ENCODE measurements around the gene RAB11FIP4. TPM values are rescaled to one million over a fixed set of nuclear protein-coding genes. Genes with fewer than 3 reads are reported as not detected.

RAB11FIP4 gene
- total and polyA plus RNA-seq, 2 experiments from 2014 or later, result 0.22 to 0.40 TPM

DNA sequence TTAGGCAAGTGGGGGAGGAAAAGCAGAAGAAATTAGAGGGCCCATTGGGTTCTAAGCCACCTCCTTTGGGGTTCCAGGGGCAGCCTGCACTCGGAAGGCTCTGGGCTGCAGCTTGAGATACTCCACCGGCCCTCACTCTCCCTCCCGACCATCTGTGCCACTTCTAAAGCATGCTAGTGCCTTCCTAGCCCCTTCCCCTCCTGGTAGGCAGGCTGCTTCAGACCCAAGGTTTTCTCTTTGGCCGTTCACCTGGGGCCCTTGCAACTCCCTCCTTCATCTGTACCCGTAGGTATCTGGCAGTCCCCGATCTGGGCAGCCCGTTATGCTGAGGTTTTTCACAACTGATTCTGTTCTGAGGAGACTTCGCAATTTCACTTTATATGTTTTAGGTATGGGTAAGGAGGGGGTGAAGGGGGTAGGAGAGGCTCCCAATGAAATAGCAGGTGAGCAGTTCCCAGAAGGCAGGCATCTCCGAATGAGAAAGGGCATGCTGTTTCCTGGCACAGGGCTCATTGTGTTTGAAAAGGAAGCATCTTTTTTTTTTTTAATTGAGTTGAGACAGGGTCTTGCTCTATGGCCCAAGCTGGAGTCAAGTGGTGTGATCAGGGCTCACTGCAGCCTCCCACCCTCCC, 98.7 kb downstream of the RAB11FIP4 start:
- no peak overlapping the region for H2AFZ ChIP-seq
- H3K9me2 ChIP-seq (ENCODE audit: insufficient read depth), result no peaks in the 10 kb centered on the region
- no peaks in the 10 kb centered on the region for H4K20me1 ChIP-seq (ENCODE audit: insufficient read depth)
- no peaks in the 10 kb centered on the region for H3F3A ChIP-seq (ENCODE audit: insufficient read depth)
- TF ChIP-seq EZH2phosphoT487 (IDR thresholded peaks at IDR 0.05; ENCODE audit: insufficient read depth, low read depth) (no peak), EZH2 (IDR thresholded peaks at IDR 0.05; ENCODE audit: insufficient read depth, poor library complexity, severe bottlenecking) (no peak)
- H3K9ac ChIP-seq, result no peak overlapping the region
- H3K79me2 ChIP-seq (ENCODE audit: insufficient read depth), result no peaks in the 10 kb centered on the region
- no peak overlapping the region for H3K4me2 ChIP-seq (ENCODE audit: unreplicated experiment)
- H3K4me3 ChIP-seq, result no peak overlapping the region
- in situ Hi-C loops (cut with MboI), result no loop called here
- H3K27ac ChIP-seq, result no peak overlapping the region
- no peaks in the 10 kb centered on the region for H3K36me3 ChIP-seq (ENCODE audit: low read depth)
- no peak for DNase-seq
- no peaks in the 10 kb centered on the region for H3K9me3 ChIP-seq (ENCODE audit: low read depth)
- 87 to 89% methylated on average over 9 of the region's 9 CpGs for WGBS, 2 experiments (ENCODE audit: low coverage in 1 of 2, low lambda C conversion rate in 2 of 2, missing lambda C conversion rate in 2 of 2)
- H3K4me1 ChIP-seq (ENCODE audit: insufficient read depth), result no peaks in the 10 kb centered on the region
- peaks cover 51% of the 10 kb centered on the region for H3K27me3 ChIP-seq (replicated peaks; ENCODE audit: insufficient read depth)

DNA sequence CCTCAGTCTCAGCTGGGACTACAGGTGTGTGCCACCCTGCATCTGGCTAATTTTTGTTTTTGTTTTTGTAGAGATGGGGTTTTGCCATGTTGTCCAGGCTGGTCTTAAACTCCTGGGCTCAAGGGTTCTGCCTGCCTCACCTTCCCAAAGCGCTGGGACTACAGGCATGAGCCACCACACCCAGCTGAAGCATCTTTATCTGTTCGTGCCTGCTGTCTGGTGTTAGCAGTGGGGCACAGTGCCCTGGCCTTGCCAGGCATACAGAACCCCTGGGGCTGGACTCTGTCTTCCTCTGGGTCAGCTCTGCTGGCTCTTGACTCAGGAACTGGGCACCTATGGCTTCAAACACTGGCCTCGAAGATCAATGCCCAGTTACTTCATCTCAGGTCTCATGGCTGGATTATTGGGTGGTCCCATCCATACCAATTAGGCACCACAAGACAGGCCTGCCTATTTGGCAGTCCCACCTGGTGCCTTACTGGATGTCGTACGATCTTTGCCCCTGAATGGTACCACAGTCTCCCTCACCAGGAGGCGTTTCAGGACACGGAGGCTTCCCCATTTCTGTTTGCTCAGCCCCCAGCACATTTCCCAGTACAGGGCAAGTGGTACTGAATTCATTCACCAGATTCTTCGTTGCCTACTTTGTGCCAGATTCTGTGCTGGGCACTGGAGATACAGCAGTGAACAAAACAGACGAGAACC, 99.3 kb downstream of the RAB11FIP4 start:
- Histone ChIP-seq H3K9me2 (ENCODE audit: insufficient read depth) (no peaks in the 10 kb centered on the region), H3K4me1 (ENCODE audit: insufficient read depth) (no peaks in the 10 kb centered on the region), H3K4me2 (ENCODE audit: unreplicated experiment) (no peak overlapping the region), H3K9ac (no peak overlapping the region), H3F3A (ENCODE audit: insufficient read depth) (no peaks in the 10 kb centered on the region), H3K36me3 (ENCODE audit: low read depth) (no peaks in the 10 kb centered on the region), H3K9me3 (ENCODE audit: low read depth) (no peaks in the 10 kb centered on the region), H3K4me3 (no peak overlapping the region), H2AFZ (no peak overlapping the region), H3K79me2 (ENCODE audit: insufficient read depth) (no peaks in the 10 kb centered on the region), H3K27ac (no peak overlapping the region), H3K27me3 (replicated peaks; ENCODE audit: insufficient read depth) (peaks cover 44% of the 10 kb centered on the region), H4K20me1 (ENCODE audit: insufficient read depth) (no peaks in the 10 kb centered on the region)
- WGBS, 2 experiments (ENCODE audit: low coverage in 1 of 2, low lambda C conversion rate in 2 of 2, missing lambda C conversion rate in 2 of 2), result 66 to 78% methylated on average over 9 of the region's 9 CpGs
- DNase-seq, result no peak
- in situ Hi-C loops (cut with MboI), result no loop called here
- TF ChIP-seq EZH2 (IDR thresholded peaks at IDR 0.05; ENCODE audit: insufficient read depth, poor library complexity, severe bottlenecking), result no peak

DNA sequence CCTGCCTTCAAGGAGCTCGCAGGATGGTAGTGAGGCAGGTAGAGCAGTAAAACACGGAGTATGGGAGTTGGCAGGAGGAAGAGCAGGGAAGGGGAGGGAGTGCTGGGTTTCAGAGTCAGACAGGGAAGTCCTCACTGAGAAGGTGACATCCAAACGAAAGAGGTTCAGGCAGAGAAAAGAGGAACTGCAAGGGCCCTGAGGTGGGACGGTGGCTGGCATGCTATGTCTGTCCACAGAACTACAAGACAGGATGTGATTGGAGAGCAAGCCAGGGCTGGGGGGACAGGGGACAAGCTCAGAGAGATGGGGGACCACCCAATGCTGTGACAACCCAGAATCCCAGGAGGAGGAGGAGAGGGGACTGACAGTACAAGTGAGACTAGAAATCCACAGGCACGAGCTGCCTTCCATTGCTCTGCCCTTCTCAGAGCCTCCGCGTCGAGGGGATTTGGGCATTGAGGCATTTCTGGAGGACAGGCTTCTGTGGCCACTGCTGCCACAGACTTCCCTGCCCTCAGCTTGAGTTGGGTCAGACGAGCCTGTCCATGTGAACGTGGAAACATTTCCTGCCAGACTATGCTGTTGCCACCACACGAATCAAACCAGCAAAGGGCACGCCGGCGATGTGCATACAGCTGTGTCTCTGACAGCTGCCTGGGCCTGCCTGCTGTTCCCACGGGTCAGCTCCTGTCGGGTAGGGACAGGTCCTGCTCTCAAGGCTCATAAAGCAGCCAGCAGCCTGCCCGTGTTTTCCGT, 100.1 kb downstream of the RAB11FIP4 start:
- in situ Hi-C loops (cut with MboI), result no loop called here
- Histone ChIP-seq H4K20me1 (ENCODE audit: insufficient read depth) (no peaks in the 10 kb centered on the region), H3K9me2 (ENCODE audit: insufficient read depth) (no peaks in the 10 kb centered on the region), H3K4me2 (ENCODE audit: unreplicated experiment) (no peak overlapping the region), H3K79me2 (ENCODE audit: insufficient read depth) (no peaks in the 10 kb centered on the region), H3K27me3 (replicated peaks; ENCODE audit: insufficient read depth) (peaks cover 42% of the 10 kb centered on the region), H3K27ac (no peak overlapping the region), H3K9ac (no peak overlapping the region), H3K4me1 (ENCODE audit: insufficient read depth) (no peaks in the 10 kb centered on the region), H3K36me3 (ENCODE audit: low read depth) (no peaks in the 10 kb centered on the region), H3F3A (ENCODE audit: insufficient read depth) (no peaks in the 10 kb centered on the region), H3K9me3 (ENCODE audit: low read depth) (no peaks in the 10 kb centered on the region), H3K4me3 (no peak overlapping the region), H2AFZ (no peak overlapping the region)
- TF ChIP-seq EZH2 (IDR thresholded peaks at IDR 0.05; ENCODE audit: insufficient read depth, poor library complexity, severe bottlenecking), result no peak
- no peak for TF ChIP-seq EZH2phosphoT487 (IDR thresholded peaks at IDR 0.05; ENCODE audit: insufficient read depth, low read depth)
- DNase-seq, result no peak
- 70 to 74% methylated on average over 17 to 18 of the region's 18 CpGs for WGBS, 2 experiments (ENCODE audit: low coverage in 1 of 2, low lambda C conversion rate in 2 of 2, missing lambda C conversion rate in 2 of 2)

DNA sequence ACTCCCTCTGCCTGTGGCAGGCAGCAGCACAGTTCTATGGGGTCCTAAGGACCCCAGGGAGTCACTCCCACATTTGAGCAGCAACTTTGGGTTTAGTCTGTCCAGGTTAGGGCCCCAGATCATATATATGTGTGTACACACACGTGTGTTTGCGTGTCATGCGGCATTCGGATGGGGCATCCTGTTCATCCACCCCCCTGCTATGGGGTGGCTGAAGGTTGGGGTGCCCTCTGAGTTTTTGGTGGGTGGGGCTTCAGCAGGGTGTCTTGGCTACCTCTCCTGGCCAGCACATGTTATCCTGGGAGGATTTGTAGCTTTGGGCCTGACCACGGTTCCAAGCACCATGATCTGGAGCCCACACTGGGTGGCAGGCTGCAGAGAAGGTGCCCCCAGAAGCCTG, 100.7 kb downstream of the RAB11FIP4 start:
- Histone ChIP-seq H3K36me3 (ENCODE audit: low read depth) (no peaks in the 10 kb centered on the region), H3K27me3 (replicated peaks; ENCODE audit: insufficient read depth) (peaks cover 39% of the 10 kb centered on the region), H3K4me2 (ENCODE audit: unreplicated experiment) (no peak overlapping the region), H3K79me2 (ENCODE audit: insufficient read depth) (no peaks in the 10 kb centered on the region), H4K20me1 (ENCODE audit: insufficient read depth) (no peaks in the 10 kb centered on the region), H3K9ac (no peak overlapping the region), H3K9me2 (ENCODE audit: insufficient read depth) (no peaks in the 10 kb centered on the region), H3F3A (ENCODE audit: insufficient read depth) (no peaks in the 10 kb centered on the region), H2AFZ (no peak overlapping the region), H3K27ac (no peak overlapping the region), H3K4me3 (no peak overlapping the region), H3K4me1 (ENCODE audit: insufficient read depth) (no peaks in the 10 kb centered on the region), H3K9me3 (ENCODE audit: low read depth) (no peaks in the 10 kb centered on the region)
- in situ Hi-C loops (cut with MboI), result no loop called here
- WGBS, 2 experiments (ENCODE audit: low coverage in 1 of 2, low lambda C conversion rate in 2 of 2, missing lambda C conversion rate in 2 of 2), result 91 to 93% methylated on average over 5 of the region's 5 CpGs
- TF ChIP-seq EZH2phosphoT487 (IDR thresholded peaks at IDR 0.05; ENCODE audit: insufficient read depth, low read depth) (no peak), EZH2 (IDR thresholded peaks at IDR 0.05; ENCODE audit: insufficient read depth, poor library complexity, severe bottlenecking) (no peak)
- no peak for DNase-seq
